ENCODE data around the gene MED10.

The MED10 gene

GRCh38 chr5:6397536-6398269 lies 19.4 kb upstream of the MED10 start:
- H3K4me3 ChIP-seq (ENCODE audit: low read depth, low read length) = no peak overlapping the region
- no peak for TF ChIP-seq CTCF (IDR thresholded peaks at IDR 0.05; ENCODE audit: low read depth, low read length)
- TF ChIP-seq MAX (IDR thresholded peaks at IDR 0.05; ENCODE audit: low read depth, low read length) = no peak
- no peak for TF ChIP-seq MYC (IDR thresholded peaks at IDR 0.05; ENCODE audit: low read depth, low read length)
- no peak for TF ChIP-seq POLR2A (IDR thresholded peaks at IDR 0.05; ENCODE audit: extremely low read depth, insufficient read length)
- DNase-seq (ENCODE audit: low read depth) = no peak

GRCh38 chr5:6396836-6397535 lies 18.6 kb upstream of the MED10 start:
- H3K4me3 ChIP-seq (ENCODE audit: low read depth, low read length) = no peak overlapping the region
- TF ChIP-seq MYC (IDR thresholded peaks at IDR 0.05; ENCODE audit: low read depth, low read length) = no peak
- no peak for TF ChIP-seq MAX (IDR thresholded peaks at IDR 0.05; ENCODE audit: low read depth, low read length)
- DNase-seq (ENCODE audit: low read depth) = no peak

- no peak for DNase-seq (ENCODE audit: low read depth)
- H3K4me3 ChIP-seq (ENCODE audit: low read depth, low read length) = no peak overlapping the region
- no peak for TF ChIP-seq CTCF (IDR thresholded peaks at IDR 0.05; ENCODE audit: low read depth, low read length)
Measured at GRCh38 chr5:6396043-6396442, 17.7 kb upstream of the MED10 start.

- H3K4me3 ChIP-seq (ENCODE audit: low read depth, low read length) = no peak overlapping the region
- TF ChIP-seq CTCF (IDR thresholded peaks at IDR 0.05; ENCODE audit: low read depth, low read length) (no peak), POLR2A (IDR thresholded peaks at IDR 0.05; ENCODE audit: extremely low read depth, insufficient read length) (no peak), MYC (IDR thresholded peaks at IDR 0.05; ENCODE audit: low read depth, low read length) (no peak), MAX (IDR thresholded peaks at IDR 0.05; ENCODE audit: low read depth, low read length) (no peak)
- no peak for DNase-seq (ENCODE audit: low read depth)
Measured at GRCh38 chr5:6395621-6396020, 17.3 kb upstream of the MED10 start.

GRCh38 chr5:6395102-6395445 lies 16.7 kb upstream of the MED10 start:
- no peak overlapping the region for H3K4me3 ChIP-seq (ENCODE audit: low read depth, low read length)
- no peak for DNase-seq (ENCODE audit: low read depth)
- no peak for TF ChIP-seq POLR2A (IDR thresholded peaks at IDR 0.05; ENCODE audit: extremely low read depth, insufficient read length)
- TF ChIP-seq MYC (IDR thresholded peaks at IDR 0.05; ENCODE audit: low read depth, low read length) = no peak
- no peak for TF ChIP-seq MAX (IDR thresholded peaks at IDR 0.05; ENCODE audit: low read depth, low read length)
- no peak for TF ChIP-seq CTCF (IDR thresholded peaks at IDR 0.05; ENCODE audit: low read depth, low read length)

GRCh38 chr5:6394429-6395101 lies 16.2 kb upstream of the MED10 start:
- no peak overlapping the region for H3K4me3 ChIP-seq (ENCODE audit: low read depth, low read length)
- no peak for DNase-seq (ENCODE audit: low read depth)
- TF ChIP-seq MAX (IDR thresholded peaks at IDR 0.05; ENCODE audit: low read depth, low read length) (no peak), MYC (IDR thresholded peaks at IDR 0.05; ENCODE audit: low read depth, low read length) (no peak), CTCF (IDR thresholded peaks at IDR 0.05; ENCODE audit: low read depth, low read length) (no peak), POLR2A (IDR thresholded peaks at IDR 0.05; ENCODE audit: extremely low read depth, insufficient read length) (no peak)

Data from NB4 (cell line).